Renal cortical epithelial cell (primary cell): ENCODE data around the gene NCBP1. TPM values are rescaled to one million over a fixed set of nuclear protein-coding genes. Genes with fewer than 3 reads are reported as not detected.
"Not testable (repeated sequence)": the region's sequence is repeated elsewhere in the genome, so short reads cannot be mapped to it uniquely, and the experiment has no call there.

ENCODE experiments used
- DNase-seq: peaks from one replicate; pipeline ENCODE4 v3.0.0-alpha.2; 2011; ENCODE audit warnings: low read depth
- total RNA-seq: library from RNA; depleted of rRNA; stranded (reverse); fragments of >200 nt; gene quantifications from 2 replicates; pipeline ENCODE4 v1.2.3, GENCODE V29; 2014

NCBP1 gene
- 40.5 and 54.4 TPM in 2 replicates for total RNA-seq

DNA sequence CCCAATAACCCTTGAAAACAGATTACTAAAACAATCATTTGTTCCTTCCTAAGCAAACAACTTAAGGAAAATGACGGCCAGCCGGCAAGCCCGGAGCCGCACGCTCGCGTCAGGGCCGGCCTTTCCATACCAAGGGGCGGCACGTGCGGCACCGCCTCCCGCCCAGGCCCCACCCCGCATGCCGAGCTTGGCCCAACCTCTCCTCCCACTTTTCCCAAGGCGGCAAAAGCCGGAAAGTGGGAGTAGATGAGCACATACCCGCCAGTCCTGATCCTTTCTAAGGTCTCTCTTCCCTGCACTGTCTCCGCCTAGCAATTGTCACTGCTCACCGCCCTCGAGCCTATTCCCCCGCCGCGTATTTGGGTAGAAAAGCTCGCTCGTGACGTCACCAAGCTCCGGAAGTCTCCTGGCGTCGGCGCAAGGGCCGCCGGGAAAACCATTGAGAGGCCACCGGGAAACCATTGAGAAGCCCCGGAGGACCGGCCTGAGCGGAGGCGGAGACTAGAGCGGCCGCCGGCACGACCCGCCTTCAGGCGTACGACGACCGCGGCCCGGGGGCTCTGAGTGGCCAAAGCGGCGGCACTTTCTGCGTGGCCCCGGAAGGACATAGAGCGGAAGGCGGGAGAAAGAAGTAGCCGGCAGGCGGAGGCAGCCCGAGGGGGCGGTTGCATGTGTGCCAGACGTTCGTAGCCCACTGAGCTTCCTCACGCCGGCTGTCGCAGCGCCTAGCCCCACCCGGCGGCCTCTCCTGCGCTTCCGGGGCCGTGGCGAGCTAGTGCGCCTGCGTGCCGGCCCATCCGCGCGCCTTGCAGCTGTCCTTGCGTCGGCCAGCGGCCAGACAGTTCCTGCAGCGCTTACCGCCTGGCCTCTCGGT lies at the start of gene NCBP1, which contains the start of gene TSTD2:
NCBP1 (plus strand) TSS at position 837 of the 874 bp plus-strand sequence. CDS start 61 bp downstream, outside the sequence.
TSTD2 (minus strand) TSS at position 384 of the 874 bp plus-strand sequence. CDS start 5,806 bp downstream, outside the sequence.
- peak; percentile 92 for DNase-seq

DNA sequence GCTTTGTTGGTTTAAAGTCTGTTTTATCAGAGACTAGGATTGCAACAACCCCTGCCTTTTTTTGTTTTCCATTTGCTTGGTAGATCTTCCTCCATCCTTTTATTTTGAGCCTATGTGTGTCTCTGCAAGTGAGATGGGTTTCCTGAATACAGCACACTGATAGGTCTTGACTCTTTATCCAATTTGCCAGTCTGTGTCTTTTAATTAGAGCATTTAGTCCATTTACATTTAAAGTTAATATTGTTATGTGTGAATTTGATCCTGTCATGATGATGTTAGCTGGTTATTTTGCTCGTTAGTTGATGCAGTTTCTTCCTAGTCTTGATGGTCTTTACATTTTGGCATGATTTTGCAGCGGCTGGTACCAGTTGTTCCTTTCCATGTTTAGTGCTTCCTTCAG lies 48.8 kb upstream of the NCBP1 start:
- not testable (repeated sequence) for DNase-seq

GRCh38 chr9:97586909-97587308 lies 46.7 kb upstream of the NCBP1 start:
- DNase-seq = not testable (repeated sequence)

DNA sequence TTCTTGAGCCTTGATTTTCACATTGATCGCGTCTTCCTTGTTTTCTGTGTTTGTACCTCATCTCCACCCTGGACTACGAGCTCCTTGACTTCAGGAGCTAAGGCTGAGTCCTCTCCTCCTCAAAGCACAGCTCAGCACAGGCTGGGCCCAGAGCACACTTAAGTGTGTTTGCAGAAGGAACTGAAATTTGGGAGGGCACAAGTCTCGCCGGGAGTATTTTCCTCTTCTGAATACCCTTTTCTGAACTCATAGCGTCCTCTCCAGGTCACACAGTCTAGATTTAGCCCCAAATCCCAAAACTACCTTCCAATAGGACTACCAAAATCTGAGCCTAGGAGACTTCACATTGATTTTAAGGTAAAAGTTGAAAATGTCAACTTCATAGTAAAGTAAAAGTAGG lies 42.1 kb upstream of the NCBP1 start:
- no peak for DNase-seq

GRCh38 chr9:97592126-97592525 lies 41.5 kb upstream of the NCBP1 start:
- no peak for DNase-seq

GRCh38 chr9:97593960-97594359 lies 39.7 kb upstream of the NCBP1 start:
- no peak for DNase-seq

DNA sequence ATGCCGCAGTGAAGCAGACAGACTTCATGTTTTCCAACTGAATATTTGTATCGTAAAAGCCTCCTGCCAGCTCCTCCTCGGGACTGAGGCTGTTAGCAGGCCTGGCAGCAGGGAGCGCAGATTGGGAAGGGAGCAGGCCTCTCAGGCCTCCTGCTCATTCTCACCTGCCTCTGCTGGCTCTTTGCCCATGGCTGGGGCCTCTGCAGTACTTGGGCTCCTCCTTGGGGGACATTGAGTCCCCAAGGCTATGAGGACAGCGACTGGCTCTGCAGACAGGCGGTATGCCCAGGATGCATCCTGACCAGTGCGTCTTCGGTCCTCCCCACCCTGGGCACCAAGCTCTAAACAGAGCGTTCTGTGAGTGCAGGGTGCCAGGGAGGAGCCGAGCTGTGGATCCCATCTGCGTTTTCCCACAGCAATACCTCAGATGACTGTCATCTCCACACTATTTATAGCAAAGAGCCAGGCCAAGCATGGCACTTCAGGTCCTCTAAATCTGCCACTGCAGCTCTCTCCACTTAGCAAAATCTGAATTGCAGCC lies 39.2 kb upstream of the NCBP1 start:
- no peak for DNase-seq

- DNase-seq = no peak
Observed at GRCh38 chr9:97596906-97597305, 36.7 kb upstream of the NCBP1 start.

DNA sequence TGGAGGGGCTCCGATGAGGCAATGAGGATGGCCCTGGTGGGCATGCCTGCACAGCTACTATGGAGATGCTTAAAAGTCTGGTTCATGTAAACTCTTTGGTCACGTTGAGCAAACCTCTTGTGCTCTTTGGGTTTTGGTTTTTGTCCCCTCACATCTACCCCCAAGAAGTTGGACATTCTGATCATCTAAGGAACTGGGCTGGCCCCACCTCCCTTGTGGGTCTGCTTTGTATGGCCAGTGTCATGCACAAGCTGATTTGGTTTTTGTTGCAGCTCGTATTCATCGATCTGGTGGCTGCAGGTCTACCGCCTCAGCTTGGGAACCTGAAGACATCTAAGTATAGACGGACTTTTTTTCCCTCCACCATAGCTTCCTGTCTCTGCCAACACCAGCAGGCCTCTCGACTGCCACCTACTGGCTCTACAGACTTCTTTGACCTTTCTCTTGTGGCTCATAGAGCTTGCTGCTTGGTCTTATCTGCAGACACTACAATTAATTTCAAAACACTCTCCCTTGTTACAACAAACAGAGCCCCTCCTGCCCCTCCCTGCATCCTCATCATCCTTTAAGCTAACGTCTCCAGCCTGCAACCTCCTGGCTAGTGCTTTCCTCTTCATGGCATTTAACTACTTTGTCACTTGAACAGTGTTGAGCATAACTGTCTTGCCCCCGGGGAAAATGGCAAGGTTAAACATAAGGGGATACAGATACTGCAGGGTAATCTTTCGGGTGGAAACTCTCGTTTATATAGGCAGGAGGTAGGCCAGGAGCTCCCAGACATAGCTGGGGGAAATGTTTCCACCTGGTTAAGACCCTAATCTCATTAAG lies 34.9 kb upstream of the NCBP1 start:
- DNase-seq = peak; percentile 80

DNA sequence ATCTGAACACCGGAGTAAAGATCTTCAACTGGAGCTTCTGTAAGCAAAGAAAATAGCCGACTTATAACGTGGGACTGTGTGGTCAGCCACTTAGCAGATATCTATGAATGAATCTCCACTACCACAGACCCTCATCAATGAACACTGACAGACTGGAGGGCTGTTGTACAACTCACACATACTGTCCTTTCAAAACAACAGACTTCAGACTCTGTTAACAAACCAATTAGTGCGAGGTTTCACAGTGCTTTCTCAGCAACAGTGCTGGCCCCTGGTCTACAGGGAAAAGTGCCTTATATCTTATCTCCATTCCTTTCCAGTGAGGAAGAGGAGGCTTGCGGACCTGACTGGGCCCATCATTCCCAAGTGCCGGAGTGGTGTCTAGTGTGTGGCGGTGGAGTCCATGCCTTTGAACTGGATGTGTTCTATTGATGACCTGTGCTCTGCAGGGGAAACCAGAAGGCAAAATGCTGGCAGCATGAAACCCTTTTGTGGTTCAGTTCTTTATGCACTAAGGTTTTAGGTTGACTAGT lies 34.2 kb upstream of the NCBP1 start:
- DNase-seq = no peak

GRCh38 chr9:97600531-97601227 lies 32.9 kb upstream of the NCBP1 start:
- no peak for DNase-seq

DNA sequence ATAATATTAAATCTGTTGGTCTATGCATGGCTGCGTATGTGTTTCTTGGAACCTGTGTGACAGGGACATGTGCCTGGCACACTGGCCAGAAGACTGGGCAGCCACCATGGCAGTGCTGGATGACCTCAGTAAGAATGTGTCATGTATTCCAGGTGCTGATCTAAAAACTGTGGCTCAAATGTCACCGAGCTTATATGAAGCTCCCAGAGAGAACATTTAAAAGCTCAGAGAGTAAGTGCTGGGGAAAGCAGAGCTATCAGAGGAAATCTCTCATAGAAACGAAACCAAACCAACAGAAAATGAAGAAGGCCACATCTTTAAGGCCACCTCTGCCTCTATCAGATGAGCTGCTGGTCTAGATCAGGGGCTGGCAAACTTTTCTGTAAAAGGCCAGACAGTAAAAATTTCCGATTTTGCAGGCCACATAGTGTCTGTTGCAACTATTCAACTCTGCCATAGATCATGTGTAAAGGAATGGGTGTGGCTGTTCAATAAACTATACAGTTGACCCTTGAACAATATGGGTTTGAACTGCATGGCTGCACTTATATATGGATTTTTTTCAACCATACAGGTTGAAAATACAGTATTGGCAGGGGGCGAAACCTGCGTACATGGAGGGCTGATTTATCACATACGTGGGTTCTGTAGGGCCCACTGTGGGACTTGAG lies 32.3 kb upstream of the NCBP1 start:
- DNase-seq = no peak

DNA sequence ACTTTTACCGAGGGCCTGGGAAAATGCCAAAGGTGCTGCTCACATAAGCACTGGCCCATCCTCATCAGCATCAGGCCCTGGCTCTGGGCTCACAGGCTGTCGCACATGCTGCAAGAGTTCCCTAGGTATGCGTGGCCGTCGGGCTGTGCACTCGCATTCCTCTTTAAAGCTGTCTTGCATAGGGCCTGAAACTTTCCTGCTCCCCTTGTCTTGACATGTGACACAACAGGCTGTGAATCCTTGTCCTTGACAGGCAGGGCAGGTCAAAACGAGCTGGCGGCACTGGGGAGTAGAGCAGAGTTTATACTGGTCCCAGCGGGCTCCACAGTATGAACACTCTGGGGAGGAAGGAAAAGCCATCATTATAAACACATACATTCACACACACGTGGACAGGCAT lies 31.2 kb upstream of the NCBP1 start:
- DNase-seq = no peak

GRCh38 chr9:97604901-97605645 lies 28.5 kb upstream of the NCBP1 start:
- no peak for DNase-seq

GRCh38 chr9:97615439-97616072 lies 18.1 kb upstream of the NCBP1 start:
- peak; percentile 67 for DNase-seq

- DNase-seq = no peak
Observed at GRCh38 chr9:97617939-97618416, 15.6 kb upstream of the NCBP1 start.

DNA sequence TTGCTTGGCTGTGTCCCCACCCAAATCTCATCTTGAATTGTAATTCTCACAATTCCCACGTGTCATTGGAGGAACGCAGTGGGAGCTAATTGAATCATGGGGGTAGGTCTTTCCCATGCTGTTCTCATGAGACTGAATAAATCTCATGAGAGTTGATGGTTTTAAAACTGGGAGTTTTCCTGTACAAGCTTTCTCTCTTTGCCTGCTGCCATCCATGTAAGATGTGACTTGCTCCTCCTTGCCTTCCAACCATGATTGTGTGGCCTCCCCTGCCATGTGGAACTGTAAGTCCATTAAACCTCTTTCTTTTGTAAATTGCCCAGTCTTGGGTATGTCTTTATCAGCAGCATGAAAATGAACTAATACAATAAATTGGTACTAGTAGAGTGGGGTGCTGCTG lies 13.6 kb upstream of the NCBP1 start:
- DNase-seq = not testable (repeated sequence)

DNA sequence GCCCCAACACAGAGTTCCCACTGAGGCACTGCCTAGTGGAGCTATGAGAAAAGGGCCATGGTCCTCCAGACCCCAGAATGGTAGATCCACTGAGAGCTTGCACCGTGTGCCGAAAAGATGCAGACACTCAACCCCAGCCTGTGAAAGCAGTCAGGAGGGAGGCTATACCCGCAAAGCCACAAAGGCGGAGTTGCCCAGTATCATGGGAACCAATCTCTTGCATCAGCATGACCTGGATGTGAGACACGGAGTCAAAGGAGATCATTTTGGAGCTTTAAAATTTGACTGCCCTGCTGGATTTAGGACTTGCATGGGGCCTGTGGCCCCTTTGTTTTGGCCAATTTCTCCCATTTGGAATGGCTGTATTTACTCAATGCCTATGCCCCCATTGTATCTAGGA lies 11.1 kb upstream of the NCBP1 start:
- not testable (repeated sequence) for DNase-seq

DNA sequence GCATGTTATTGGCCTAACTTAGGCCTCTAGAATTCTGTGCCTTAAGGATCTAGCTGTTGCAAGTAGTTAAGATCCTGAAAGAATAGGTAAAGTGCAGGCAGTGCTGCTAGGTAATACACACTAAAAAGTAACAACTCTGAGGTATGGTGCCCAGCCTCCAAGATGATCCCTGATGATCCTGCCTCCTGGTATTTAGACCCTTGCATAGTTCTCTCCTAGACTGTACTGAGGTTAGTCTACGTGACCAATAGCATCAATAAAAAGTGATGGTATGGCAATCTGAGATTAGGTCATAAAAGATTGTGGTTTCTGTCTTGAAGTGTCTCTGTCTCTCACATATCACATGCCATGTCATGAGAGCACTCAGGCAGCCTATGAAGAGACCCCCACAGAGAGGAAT lies 9.7 kb upstream of the NCBP1 start:
- DNase-seq = no peak
